Activated CD4-positive, CD25-positive, alpha-beta regulatory T cell treated with anti-CD3 and anti-CD28 coated beads, Interleukin-2, amount 50 U/mL, for 16 hours (primary cell): ENCODE measurements around the gene MLX.

ENCODE experiments used
- DNase-seq: peaks from one replicate; pipeline ENCODE4 v3.0.0-alpha.2; 2020; ENCODE audit warnings: low read depth, low spot score

MLX gene

DNA sequence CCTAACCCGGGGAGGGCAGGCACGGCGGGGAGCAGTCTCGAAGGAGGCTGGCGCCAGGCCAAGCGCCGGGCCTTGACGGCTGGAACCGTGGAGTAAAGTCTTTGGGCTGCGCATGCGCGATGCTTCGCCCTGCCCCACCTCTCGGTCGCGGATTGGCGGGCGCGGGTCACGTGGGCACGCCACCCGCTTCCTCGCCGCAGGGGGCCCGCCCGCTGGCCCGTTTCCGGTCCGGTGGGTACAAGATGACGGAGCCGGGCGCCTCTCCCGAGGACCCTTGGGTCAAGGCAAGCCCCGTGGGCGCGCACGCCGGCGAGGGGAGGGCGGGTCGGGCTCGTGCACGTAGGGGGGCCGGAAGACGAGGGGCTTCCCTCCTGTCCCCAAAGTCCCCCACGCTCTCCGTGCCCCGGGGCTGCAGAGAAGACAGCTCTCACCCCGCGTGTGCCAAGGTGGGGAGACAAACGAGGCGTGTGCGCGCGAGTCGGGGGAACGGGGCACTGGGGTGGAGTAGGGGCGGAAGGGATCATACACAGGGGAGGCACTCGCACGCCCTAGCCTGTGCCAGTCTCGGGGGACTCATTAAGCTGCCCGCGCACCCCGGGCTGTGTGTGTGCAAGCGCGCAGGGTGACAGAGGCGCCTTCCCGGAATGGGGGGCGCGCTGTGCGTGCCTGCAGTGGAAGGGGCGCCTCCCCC is at the start of gene MLX:
Gene MLX, plus strand, starts transcription at position 218 of the 691 bp plus-strand sequence. Its CDS starts 25 bp downstream, at position 243.
- DNase-seq, result peak; percentile 81

GRCh38 chr17:42517516-42517915 is 49.4 kb upstream of the MLX start:
- peak; percentile 68 for DNase-seq

DNA sequence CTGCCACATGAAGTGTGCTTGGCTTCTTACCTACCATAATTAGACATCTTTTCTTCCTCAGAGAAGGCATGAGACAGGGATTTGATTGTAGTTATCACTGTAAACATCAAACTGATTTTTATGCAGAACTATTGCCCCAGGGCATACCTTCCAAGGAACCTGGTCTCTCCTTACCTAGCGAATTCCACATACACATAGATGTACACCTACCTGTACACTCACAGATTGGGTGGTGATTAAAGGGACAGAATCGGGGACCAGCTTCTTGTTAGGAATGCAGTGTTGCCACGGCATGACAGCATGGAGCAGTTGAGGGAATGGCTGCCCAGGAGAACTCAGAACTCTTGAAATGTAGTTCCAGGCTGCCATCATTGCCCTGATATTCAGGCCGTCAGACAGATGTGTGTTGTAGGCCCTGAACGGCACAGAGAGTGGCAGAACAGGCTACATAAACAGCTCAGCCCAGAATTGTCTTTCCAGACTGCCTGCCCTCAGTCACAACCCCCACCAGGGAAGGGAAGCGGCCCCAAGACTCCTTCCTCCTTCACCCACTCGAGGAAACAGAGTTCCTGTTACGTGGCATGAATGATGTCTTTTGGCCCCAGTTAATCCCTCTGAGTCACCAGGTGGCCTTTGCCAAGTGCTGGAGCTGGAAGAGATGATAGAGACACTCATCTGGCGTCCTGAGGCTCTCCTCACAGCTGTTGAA is 48.7 kb upstream of the MLX start:
- no peak for DNase-seq

DNA sequence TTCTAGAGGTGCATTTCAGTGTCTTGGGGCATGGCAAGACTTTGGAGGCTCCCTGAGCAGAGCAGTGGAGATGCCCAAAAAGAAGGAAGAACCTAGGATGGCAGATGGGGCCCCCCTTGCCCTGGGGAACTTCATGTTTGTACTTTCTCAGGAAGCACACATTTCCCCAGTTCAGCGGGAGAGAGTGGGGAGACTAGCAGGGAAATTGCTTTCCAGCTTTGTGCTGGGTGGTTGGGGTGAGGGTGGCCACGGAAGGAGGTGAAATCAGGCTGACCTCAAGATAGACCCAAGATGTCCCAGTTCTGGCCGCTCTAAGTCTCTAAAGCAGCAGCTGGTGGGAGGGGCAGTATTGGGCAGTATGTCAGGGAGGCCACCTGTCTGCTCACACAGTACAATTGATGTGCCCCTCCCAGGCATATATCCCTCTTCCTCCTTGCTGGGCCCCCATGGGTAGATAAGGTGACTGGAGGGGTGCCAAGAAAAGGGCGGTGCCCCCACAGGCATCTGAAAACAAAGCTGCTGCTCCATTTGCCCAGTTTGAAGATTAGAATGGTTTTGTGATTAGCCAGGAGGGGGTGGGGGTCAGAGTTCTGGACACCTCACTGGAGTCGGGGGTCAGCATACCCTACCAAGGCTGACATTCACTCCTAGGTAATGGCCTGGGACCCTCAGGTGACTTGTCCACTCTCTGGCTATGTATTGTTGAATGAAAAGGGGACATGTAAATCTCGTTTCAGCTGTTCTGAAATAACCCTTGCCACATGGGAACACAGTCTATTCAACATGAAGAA is 48.0 kb upstream of the MLX start:
- DNase-seq, result no peak

GRCh38 chr17:42519546-42520491 is 47.1 kb upstream of the MLX start:
- DNase-seq, result no peak

GRCh38 chr17:42520540-42520951 is 46.4 kb upstream of the MLX start:
- DNase-seq, result no peak

DNA sequence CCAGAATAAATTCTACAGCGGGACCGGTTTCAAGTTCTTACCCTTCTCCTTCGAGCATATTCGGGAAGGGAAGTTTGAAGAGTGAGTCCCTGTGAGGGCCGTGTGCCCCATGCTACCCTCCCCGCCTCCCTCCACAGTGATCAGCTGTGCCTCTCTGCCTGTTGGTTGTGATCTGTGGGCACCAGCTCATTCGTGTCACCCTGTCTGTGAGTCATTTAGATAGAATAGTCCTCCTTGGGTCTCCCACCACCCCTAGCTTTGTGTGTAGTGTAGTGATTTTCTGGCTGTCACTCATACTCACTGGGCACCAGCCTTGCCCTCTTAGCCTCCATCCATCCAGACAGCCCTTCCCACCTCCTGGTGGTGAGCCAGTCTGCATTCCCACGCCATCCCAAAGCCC is 45.9 kb upstream of the MLX start:
- no peak for DNase-seq

- no peak for DNase-seq
These were observed 45.1 kb upstream of the MLX start for GRCh38 chr17:42521666-42522262.

DNA sequence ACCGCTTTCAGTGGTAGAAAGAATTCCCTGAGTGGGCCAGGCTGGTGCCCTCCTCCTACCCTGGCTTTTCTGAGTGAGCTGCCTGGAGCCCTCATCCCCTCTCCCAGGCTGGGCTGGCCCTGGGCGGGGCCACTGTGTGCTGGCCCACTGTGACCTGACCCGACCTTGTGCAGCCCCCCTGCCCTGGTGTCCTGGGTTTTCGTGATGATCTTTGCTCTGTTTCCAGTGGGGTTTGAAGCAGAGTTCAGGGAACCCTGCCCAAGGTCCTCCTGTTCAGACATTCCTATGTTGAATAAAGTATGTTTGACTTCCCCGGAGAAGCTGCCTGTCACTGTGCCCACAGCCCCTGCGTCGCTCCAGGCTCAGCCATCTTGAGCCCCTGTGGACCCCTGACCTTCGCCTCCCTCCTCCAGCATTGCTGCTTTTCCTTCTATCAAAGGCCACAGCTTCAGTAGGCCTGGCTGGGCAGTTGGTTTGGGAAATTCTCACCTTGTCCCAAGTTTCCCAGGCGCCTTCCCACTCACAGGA is 44.6 kb upstream of the MLX start:
- no peak for DNase-seq

DNA sequence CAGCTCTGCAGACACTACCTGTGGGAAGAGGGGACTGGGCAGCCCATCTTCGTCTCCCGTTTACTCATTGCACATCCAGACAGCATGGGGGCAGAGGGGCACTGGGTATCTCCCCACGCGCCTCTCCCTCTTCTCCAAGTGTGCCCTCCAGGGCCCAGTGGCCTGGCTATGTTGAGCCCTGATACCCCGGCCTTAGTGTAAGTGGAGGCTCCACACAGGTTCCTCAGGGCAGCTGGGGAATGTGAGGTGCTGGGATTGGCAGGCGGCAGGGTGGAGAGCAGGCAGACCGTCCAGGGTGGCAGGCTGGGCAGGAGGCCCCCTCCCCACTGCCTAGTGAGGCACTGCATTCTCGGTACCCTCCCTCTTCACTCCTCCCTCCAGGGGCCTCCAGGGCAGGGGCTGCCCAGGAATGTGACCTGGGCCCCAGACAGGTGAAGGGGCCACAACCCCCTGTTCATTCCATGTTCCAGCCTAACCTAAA is 44.1 kb upstream of the MLX start:
- no peak for DNase-seq

GRCh38 chr17:42525221-42525620 is 41.7 kb upstream of the MLX start:
- no peak for DNase-seq

DNA sequence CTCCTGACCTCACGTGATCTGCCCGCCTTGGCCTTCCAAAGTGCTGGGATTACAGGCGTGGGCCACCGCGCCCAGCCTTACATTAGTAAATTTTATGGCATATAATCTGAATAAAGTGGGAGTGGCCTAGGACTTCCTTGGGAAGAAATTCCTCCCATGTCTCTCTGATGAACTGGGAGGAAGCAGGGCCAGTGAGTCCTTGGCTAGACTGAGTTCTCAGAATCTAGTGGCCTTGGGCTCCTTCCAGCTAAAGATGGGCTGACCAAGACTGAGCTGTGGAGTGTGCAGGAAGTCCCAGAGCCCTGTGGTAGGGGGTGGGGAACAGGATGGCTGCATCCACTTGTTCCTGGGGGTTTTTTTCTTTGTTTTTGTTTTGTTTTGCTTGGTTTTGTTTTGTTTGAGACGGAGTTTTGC is 40.9 kb upstream of the MLX start:
- DNase-seq, result no peak

GRCh38 chr17:42527932-42528331 is 39.0 kb upstream of the MLX start:
- no peak for DNase-seq

- DNase-seq, result no peak
These were observed 37.8 kb upstream of the MLX start for GRCh38 chr17:42529061-42529460.

GRCh38 chr17:42530952-42531454 is 35.9 kb upstream of the MLX start:
- no peak for DNase-seq

- DNase-seq, result no peak
These were observed 35.2 kb upstream of the MLX start for GRCh38 chr17:42531455-42532354.

DNA sequence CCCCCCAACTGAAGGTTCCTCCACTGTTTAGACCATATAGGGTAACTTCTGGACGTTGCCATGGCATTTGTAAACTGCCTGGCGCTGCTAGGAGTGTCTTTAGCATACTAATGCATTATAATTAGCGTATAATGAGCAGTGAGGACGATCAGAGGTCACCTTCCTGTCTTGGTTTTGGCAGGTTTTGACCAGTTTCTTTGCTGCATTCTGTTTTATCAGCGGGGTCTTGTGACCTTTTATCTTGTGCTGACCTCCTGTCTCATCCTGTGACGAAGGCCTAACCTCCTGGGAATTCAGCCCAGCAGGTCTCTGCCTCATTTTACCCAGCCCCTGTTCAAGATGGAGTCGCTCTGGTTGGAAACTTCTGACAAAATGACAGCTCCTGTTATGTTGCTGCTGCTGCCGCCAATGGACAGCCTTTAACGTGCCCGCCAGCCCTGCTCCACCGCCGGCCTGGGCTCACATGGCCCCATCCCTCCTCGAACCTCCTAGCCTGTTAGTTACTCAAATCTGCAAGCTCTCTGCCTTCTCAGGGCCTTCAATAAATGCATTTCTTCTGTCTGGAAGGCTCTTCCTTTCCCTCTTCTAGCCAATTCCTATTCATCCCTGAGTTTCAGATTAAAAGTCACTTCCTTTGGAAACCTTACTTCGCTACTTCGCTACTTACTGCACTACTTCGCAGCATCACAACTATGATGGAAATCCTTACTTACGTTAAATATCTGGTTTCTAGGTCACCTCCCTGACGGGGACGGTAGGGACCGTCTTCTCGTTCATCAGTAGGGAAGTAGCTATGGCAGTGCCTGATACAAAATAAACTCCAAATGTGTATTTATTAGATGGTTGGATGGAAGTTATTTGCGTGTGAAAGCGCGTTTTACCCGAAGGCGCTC is 31.5 kb upstream of the MLX start:
- no peak for DNase-seq

- peak; percentile 64 for DNase-seq
These were observed 30.9 kb upstream of the MLX start, which contains the start of gene NAGLU for GRCh38 chr17:42536048-42536371. Gene NAGLU, plus strand, starts transcription at chr17:42536241. Its CDS starts 32 bp downstream, at chr17:42536273.
